ENCODE measurements around the gene KIAA1755.
"Not testable (repeated sequence)": the region's sequence is repeated elsewhere in the genome, so short reads cannot be mapped to it uniquely, and the experiment has no call there.

Gene KIAA1755

DNA sequence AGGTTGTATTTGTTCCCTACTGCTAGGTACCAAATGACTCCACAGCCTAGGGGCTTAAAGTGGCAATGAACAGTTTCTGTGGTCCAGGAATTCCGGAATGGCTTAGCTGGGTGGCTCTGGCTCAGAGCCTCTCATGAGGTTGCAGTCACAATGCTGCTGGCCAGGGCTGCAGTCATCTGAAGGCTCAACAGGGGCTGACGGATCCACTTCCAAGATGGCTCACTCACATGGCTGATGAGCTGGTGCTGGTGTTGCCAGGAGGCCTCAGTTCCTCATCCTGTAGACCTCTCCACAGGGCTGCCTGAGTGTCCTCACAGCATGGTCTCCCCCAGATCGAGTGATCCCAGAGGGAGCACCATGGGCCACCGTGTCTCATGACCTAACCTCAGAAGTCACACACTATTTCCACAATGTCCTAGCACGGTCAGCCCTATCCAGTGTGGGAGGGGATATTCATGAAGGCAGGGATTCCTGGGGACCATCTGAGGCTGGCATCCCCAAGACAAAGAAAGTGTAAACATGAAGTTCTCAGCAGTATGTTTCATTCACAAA, 24.4 kb upstream of the KIAA1755 start:
- H3K4me1 ChIP-seq (ENCODE audit: control insufficient read depth, insufficient read depth, low read length): no peaks in the 10 kb centered on the region
- no peak overlapping the region for H3K4me3 ChIP-seq (ENCODE audit: low read length)
- H3K27me3 ChIP-seq (ENCODE audit: control insufficient read depth, insufficient read depth, low read length): no peaks in the 10 kb centered on the region
- H3K36me3 ChIP-seq (ENCODE audit: control insufficient read depth, insufficient read depth, low read length): no peaks in the 10 kb centered on the region
- no peaks in the 10 kb centered on the region for H3K9me3 ChIP-seq (ENCODE audit: control insufficient read depth, low read length)
- H3K9ac ChIP-seq (ENCODE audit: low read length): no peak overlapping the region

DNA sequence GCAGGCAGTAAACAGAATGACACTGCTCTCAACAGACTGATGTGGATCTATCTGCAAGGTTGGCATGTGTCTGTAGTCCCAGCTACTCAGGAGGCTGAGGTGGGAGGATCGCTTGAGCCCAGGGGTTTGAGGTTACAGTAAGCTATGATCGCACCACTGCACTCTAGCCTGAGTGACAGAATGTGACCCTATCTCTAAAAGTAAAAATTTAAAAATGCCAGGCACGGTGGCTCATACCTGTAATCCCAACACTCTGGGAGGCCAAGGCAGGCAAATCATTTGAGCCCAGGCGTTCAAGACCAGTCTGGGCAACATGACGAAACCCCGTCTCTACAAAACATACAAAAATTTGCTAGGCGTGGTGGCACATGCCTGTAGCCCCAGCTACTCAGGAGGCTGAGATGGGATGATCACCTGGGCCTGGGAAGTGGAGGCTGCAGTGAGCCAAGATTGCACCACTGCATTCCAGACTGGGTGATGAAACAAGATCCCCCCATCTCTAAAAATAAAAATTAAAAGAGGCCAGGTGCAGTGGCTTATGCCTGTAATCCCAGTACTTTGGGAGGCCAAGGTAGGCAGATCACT, 23.6 kb upstream of the KIAA1755 start:
- not testable (repeated sequence) for H3K4me3 ChIP-seq (ENCODE audit: low read length); H3K27me3 ChIP-seq (ENCODE audit: control insufficient read depth, insufficient read depth, low read length); H3K36me3 ChIP-seq (ENCODE audit: control insufficient read depth, insufficient read depth, low read length); H3K9ac ChIP-seq (ENCODE audit: low read length); H3K9me3 ChIP-seq (ENCODE audit: control insufficient read depth, low read length); H3K4me1 ChIP-seq (ENCODE audit: control insufficient read depth, insufficient read depth, low read length)

DNA sequence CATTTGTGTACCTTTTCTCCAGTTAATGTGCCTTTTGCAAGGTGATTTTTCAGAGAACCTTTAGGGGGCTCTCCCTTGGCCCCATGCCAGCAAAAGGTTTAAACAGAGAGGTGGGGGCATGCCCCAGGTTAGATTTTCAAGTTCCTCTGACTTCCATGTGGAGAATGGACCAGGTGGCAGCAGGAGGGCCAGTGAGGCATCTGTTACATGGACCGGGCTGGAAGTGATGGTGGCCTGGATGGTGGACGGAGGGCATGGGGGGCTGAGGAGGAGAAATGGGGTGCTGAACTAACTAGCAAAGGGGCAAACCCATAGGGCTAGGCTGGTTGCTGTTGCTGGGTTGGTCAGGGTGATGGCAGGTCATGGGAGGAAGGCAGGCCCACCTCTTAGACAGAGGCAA, 22.7 kb upstream of the KIAA1755 start:
- H3K36me3 ChIP-seq (ENCODE audit: control insufficient read depth, insufficient read depth, low read length): no peaks in the 10 kb centered on the region
- H3K9ac ChIP-seq (ENCODE audit: low read length): no peak overlapping the region
- H3K4me3 ChIP-seq (ENCODE audit: low read length): no peak overlapping the region
- no peaks in the 10 kb centered on the region for H3K27me3 ChIP-seq (ENCODE audit: control insufficient read depth, insufficient read depth, low read length)
- H3K9me3 ChIP-seq (ENCODE audit: control insufficient read depth, low read length): no peaks in the 10 kb centered on the region
- no peaks in the 10 kb centered on the region for H3K4me1 ChIP-seq (ENCODE audit: control insufficient read depth, insufficient read depth, low read length)

DNA sequence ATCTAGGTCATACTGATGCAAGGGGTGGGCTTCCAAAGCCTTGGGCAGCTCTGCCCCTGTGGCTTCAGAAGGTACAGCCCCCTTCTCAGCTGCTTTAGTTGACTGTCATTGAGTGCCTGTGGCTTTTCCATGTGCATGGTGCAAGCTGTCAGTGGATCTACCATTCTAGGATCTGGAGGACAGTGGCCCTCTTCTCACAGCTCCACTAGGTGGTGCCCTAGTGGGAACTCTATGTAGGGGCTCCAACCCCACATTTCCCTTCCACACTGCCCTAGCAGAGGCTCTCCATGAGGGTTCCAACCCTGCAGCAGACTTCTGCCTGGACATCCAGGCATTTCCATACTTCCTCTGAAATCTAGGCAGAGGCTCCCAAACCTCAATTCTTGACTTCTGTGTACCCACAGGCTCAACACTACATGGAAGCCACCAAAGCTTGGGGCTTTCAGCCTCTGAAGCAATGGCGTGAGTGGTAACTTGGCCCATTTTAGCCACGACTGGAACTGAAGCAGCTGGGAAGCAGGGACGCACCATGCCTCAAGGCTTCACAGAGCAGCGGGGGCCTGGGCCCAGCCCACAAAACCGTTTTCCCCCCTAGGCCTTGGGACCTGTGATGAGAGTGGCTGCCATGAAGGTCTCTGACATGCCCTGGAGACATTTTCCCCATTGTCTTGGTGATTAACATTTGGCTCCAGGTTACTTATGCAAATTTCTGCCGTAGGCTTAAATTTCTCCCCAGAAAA, 20.8 kb upstream of the KIAA1755 start:
- H3K4me3 ChIP-seq (ENCODE audit: low read length); H3K36me3 ChIP-seq (ENCODE audit: control insufficient read depth, insufficient read depth, low read length); H3K9ac ChIP-seq (ENCODE audit: low read length): not testable (repeated sequence)

DNA sequence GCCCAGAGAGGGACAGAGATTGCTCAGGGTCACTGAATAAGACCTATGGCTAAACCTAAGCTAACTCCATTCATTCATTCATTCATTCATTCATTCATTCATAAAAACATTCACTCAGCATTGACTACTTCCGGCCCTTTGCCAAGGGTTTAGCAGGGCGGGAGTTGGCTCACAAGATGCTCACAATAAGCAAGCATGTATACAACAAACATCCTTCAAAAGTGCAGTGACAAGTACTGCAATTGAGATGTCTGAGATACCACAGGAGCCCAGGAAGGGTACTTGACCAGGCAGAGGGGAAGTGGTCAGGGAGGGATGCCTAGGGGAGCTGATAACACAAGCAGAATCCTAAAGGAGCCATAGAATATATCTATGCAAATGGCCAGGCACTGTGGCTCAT, 18.2 kb upstream of the KIAA1755 start:
- no peaks in the 10 kb centered on the region for H3K9me3 ChIP-seq (ENCODE audit: control insufficient read depth, low read length)
- H3K36me3 ChIP-seq (ENCODE audit: control insufficient read depth, insufficient read depth, low read length): no peaks in the 10 kb centered on the region
- H3K27me3 ChIP-seq (ENCODE audit: control insufficient read depth, insufficient read depth, low read length): no peaks in the 10 kb centered on the region
- no peak overlapping the region for H3K9ac ChIP-seq (ENCODE audit: low read length)
- no peak overlapping the region for H3K4me3 ChIP-seq (ENCODE audit: low read length)
- no peaks in the 10 kb centered on the region for H3K4me1 ChIP-seq (ENCODE audit: control insufficient read depth, insufficient read depth, low read length)

More for the DNA sequence above, 20.8 kb upstream of the KIAA1755 start:
- not testable (repeated sequence) for H3K9me3 ChIP-seq (ENCODE audit: control insufficient read depth, low read length); H3K4me1 ChIP-seq (ENCODE audit: control insufficient read depth, insufficient read depth, low read length); H3K27me3 ChIP-seq (ENCODE audit: control insufficient read depth, insufficient read depth, low read length)

DNA sequence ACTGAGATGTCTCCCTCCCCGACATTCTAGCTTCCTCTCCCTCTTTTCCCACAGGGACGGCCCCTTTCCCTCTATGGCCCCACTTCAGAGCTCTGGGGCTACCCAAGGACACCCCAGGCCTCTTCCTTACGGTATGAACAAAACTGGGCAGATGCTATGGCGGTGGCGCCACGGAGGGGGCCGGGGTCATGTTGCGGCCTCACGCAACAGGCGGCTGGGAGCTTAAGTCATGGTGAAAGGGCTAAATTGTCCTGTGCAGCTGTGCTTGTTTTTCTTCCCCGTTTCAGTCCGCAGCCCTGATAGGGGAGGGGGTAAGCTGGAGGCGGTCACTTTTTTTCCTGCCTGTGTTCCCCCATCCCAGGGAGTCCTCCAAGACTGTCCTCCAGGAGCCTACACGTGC, 17.6 kb upstream of the KIAA1755 start:
- Histone ChIP-seq H3K36me3 (ENCODE audit: control insufficient read depth, insufficient read depth, low read length) (no peaks in the 10 kb centered on the region), H3K4me1 (ENCODE audit: control insufficient read depth, insufficient read depth, low read length) (no peaks in the 10 kb centered on the region), H3K27me3 (ENCODE audit: control insufficient read depth, insufficient read depth, low read length) (no peaks in the 10 kb centered on the region), H3K4me3 (ENCODE audit: low read length) (no peak overlapping the region), H3K9ac (ENCODE audit: low read length) (no peak overlapping the region), H3K9me3 (ENCODE audit: control insufficient read depth, low read length) (no peaks in the 10 kb centered on the region)

DNA sequence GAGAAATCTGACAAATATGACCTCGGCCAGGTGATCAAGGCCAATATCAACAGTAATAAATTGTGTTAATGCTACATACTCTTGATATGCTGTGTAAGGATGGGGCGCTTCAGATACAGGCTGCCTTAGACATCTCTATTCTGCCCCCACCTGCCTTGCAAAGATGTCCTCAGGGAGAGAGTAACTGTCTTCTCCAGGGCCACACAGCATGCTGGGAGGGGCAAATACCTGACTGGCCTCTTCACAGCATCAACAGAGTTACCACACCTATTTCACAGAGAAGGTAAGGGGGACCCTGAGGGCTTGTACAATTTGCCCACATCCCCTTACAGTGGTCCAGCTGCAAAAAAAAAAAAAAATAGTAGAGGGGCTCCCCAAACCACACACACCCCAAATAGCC, 17.2 kb upstream of the KIAA1755 start:
- Histone ChIP-seq H3K9ac (ENCODE audit: low read length) (no peak overlapping the region), H3K4me1 (ENCODE audit: control insufficient read depth, insufficient read depth, low read length) (no peaks in the 10 kb centered on the region), H3K36me3 (ENCODE audit: control insufficient read depth, insufficient read depth, low read length) (no peaks in the 10 kb centered on the region), H3K9me3 (ENCODE audit: control insufficient read depth, low read length) (no peaks in the 10 kb centered on the region), H3K27me3 (ENCODE audit: control insufficient read depth, insufficient read depth, low read length) (no peaks in the 10 kb centered on the region), H3K4me3 (ENCODE audit: low read length) (no peak overlapping the region)

DNA sequence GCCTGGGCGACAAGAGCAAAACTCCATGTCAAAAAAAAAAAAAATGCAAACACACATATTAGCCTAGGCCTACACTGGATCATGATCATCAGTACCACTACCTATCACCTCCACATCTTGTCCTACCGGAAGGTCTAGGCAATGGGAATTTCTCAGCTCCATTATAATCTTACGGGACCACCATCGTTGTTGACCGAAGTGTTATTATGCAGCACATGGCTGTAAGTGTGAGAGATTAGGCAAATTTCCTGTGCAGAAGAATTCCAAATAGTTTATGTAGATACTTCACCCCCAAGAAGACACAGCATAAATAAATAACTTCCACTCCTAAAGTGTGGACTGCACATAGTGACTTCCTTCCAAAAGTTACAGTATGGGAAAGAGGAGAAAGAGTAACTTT, 16.8 kb upstream of the KIAA1755 start:
- H3K4me3 ChIP-seq (ENCODE audit: low read length): no peak overlapping the region
- no peak overlapping the region for H3K9ac ChIP-seq (ENCODE audit: low read length)
- H3K4me1 ChIP-seq (ENCODE audit: control insufficient read depth, insufficient read depth, low read length): no peaks in the 10 kb centered on the region
- no peaks in the 10 kb centered on the region for H3K9me3 ChIP-seq (ENCODE audit: control insufficient read depth, low read length)
- H3K36me3 ChIP-seq (ENCODE audit: control insufficient read depth, insufficient read depth, low read length): no peaks in the 10 kb centered on the region
- H3K27me3 ChIP-seq (ENCODE audit: control insufficient read depth, insufficient read depth, low read length): no peaks in the 10 kb centered on the region

DNA sequence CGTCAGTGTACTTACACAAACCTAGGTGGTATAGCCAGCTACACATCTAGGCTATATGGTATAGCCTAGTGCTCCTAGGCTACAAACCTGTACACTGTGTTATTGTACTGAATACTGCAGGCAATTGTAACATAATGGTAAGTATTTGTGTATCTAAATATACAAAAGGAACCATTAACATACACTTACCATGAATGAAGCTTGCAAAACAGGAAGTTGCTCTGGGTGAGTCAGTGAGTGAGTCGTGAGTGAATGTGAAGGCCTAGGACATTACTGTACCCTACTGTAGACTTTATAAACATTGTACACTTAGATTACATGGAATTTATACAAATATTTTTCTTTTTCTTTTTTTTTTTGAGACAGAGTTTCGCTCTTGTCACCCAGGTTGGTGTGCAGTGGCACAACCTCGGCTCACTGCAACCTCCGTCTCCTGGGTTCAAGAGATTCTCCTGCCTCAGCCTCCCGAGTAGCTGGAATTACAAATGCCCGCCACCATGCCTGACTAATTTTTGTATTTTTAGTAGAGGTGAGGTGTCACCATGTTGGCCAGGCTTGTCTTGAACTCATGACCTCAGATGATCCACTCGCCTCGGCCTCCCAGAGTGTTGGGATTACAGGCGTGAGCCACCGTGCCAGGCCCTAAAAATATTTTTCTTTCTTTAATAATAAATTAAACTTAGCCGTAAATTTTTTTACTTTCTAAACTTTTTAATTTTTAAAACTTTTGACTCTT, 15.4 kb upstream of the KIAA1755 start:
- Histone ChIP-seq H3K9ac (ENCODE audit: low read length) (no peak overlapping the region), H3K4me1 (ENCODE audit: control insufficient read depth, insufficient read depth, low read length) (peaks cover 5% of the 10 kb centered on the region), H3K36me3 (ENCODE audit: control insufficient read depth, insufficient read depth, low read length) (no peaks in the 10 kb centered on the region), H3K4me3 (ENCODE audit: low read length) (no peak overlapping the region), H3K9me3 (ENCODE audit: control insufficient read depth, low read length) (no peaks in the 10 kb centered on the region), H3K27me3 (ENCODE audit: control insufficient read depth, insufficient read depth, low read length) (peaks cover 4% of the 10 kb centered on the region)

DNA sequence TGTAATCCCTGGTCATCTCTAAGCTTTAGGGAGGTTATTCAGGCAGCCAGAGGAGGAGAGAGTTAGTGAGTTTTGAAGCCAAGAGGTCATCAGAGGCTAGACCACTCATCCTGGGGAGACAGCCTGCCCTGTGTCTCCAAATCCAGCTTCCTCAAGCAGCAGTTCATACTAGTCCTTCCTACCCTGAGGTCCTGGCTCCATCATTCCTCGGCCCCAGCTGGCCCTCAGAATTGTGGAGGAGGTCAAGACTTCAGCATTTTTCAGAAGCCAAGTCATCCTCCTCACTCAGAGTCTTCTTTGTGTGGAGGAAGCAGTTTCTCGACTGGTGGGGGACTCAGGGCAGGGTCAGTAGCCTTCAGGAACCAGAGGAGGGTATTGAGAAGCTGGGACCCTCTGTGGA, 12.4 kb upstream of the KIAA1755 start:
- H3K9ac ChIP-seq (ENCODE audit: low read length): no peak overlapping the region
- no peaks in the 10 kb centered on the region for H3K9me3 ChIP-seq (ENCODE audit: control insufficient read depth, low read length)
- H3K36me3 ChIP-seq (ENCODE audit: control insufficient read depth, insufficient read depth, low read length): no peaks in the 10 kb centered on the region
- peaks cover 8% of the 10 kb centered on the region for H3K4me1 ChIP-seq (ENCODE audit: control insufficient read depth, insufficient read depth, low read length)
- peaks cover 4% of the 10 kb centered on the region for H3K27me3 ChIP-seq (ENCODE audit: control insufficient read depth, insufficient read depth, low read length)
- no peak overlapping the region for H3K4me3 ChIP-seq (ENCODE audit: low read length)

DNA sequence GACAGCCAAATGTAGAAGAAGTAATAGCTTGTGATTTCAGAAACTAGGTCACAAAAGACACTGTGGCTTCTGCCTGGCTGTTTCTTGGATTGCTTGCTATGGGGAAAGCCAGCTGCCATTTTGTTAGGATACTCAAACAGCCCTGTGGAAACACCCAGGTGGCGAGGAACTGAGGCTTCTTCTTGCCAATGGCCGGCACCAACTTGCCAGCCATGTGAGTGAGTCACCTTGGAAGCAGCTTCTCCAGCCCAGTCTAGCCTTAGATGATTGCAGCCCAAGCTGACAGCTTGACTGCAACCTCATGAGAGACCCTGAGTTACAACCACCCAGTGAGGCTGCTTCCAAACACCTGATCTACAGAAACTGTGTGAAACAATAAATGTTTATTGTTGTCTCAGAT, 11.9 kb upstream of the KIAA1755 start:
- no peak overlapping the region for H3K4me3 ChIP-seq (ENCODE audit: low read length)
- no peak overlapping the region for H3K9ac ChIP-seq (ENCODE audit: low read length)
- peaks cover 4% of the 10 kb centered on the region for H3K27me3 ChIP-seq (ENCODE audit: control insufficient read depth, insufficient read depth, low read length)
- peaks cover 8% of the 10 kb centered on the region for H3K4me1 ChIP-seq (ENCODE audit: control insufficient read depth, insufficient read depth, low read length)
- no peaks in the 10 kb centered on the region for H3K9me3 ChIP-seq (ENCODE audit: control insufficient read depth, low read length)
- no peaks in the 10 kb centered on the region for H3K36me3 ChIP-seq (ENCODE audit: control insufficient read depth, insufficient read depth, low read length)

DNA sequence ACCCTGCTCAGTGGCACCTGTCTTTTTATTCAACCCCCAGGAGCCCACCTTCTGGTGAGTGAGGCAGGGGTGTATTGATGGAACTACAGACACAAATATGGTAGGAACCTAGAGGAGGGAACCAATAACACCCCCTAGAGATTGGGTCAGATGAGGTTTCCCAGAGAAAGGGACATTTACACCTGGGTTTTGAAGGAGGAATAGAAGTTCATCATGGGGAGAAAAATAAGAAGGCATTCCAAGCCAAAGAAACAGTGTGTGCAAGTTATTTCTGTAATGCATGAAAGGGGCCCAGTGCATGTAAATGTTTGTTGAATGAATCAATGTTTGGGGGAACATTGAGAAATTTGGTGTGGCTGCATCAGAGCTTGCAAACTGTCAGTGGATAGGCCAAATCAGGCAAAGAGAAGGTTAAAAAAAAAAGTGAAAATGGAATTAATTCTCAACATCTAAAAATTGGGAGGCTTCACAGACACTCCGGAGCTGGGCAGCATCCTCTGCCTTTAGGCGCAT, 11.1 kb upstream of the KIAA1755 start:
- Histone ChIP-seq H3K4me3 (ENCODE audit: low read length) (no peak overlapping the region), H3K4me1 (ENCODE audit: control insufficient read depth, insufficient read depth, low read length) (peaks cover 8% of the 10 kb centered on the region), H3K9me3 (ENCODE audit: control insufficient read depth, low read length) (no peaks in the 10 kb centered on the region)

More for the DNA sequence above, 11.1 kb upstream of the KIAA1755 start:
- no peak overlapping the region for H3K9ac ChIP-seq (ENCODE audit: low read length)
- peaks cover 4% of the 10 kb centered on the region for H3K27me3 ChIP-seq (ENCODE audit: control insufficient read depth, insufficient read depth, low read length)
- no peaks in the 10 kb centered on the region for H3K36me3 ChIP-seq (ENCODE audit: control insufficient read depth, insufficient read depth, low read length)

All from mucosa of stomach (tissue), 1 donor.